ENCODE measurements around the gene WDR70. TPM values are rescaled to one million over a fixed set of nuclear protein-coding genes. Genes with fewer than 3 reads are reported as not detected.
A peak's percentile ranks its signal among the peaks of the same experiment; 100 is the strongest.

The WDR70 gene
- total RNA-seq, 6 experiments from 2014 or later: 24.0 to 29.7 (median 26.0) TPM

GRCh38 chr5:37751227-37751626 lies 372.1 kb downstream of the WDR70 start:
- H3K27ac Mint-ChIP-seq: peak overlapping the region; percentile 17; the same call in 1 of the 2 replicates
- no peak for TF ChIP-seq CTCF (IDR thresholded peaks at IDR 0.05)
- peak; percentile 31 for DNase-seq
- no peak overlapping the region for H3K4me3 Mint-ChIP-seq
- peaks cover 12% of the 10 kb centered on the region; the same call in 1 of the 2 replicates for H3K9me3 Mint-ChIP-seq
- peaks cover 32% of the 10 kb centered on the region for H3K36me3 Mint-ChIP-seq (ENCODE audit: low read depth)
- peaks cover 29% of the 10 kb centered on the region for H3K4me1 Mint-ChIP-seq (ENCODE audit: low read depth)
- peaks cover 1% of the 10 kb centered on the region; the same call in 1 of the 2 replicates for H3K27me3 Mint-ChIP-seq (ENCODE audit: insufficient read depth)

GRCh38 chr5:37754976-37755375 lies 375.9 kb downstream of the WDR70 start:
- no peak overlapping the region for H3K27ac Mint-ChIP-seq
- no peaks in the 10 kb centered on the region for H3K9me3 Mint-ChIP-seq
- no peak for TF ChIP-seq CTCF (IDR thresholded peaks at IDR 0.05)
- peaks cover 26% of the 10 kb centered on the region for H3K4me1 Mint-ChIP-seq (ENCODE audit: low read depth)
- DNase-seq: no peak
- no peaks in the 10 kb centered on the region for H3K27me3 Mint-ChIP-seq (ENCODE audit: insufficient read depth)
- no peak overlapping the region for H3K4me3 Mint-ChIP-seq
- H3K36me3 Mint-ChIP-seq (ENCODE audit: low read depth): peaks cover 22% of the 10 kb centered on the region

DNA sequence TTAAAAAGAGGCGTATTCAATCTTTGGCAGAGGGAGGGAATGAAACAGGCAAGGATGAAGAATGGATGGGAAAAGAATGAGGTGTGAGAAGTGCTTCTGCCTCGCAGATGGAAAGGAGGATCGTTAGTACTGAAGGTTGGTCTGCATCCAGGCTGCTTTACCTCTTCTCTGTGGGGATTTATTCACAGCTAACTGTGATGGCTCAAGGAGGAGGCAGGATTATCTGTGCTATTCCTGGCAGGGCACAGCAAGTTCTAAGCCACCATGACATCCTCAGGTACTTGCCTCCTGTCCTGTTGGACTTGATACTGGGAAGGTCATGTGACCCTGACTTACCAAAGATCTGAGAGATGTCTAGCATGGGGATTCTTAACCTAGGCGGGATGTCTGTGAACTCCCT lies 376.5 kb downstream of the WDR70 start:
- Mint-ChIP-seq H3K9me3 (no peaks in the 10 kb centered on the region), H3K27ac (no peak overlapping the region)

DNA sequence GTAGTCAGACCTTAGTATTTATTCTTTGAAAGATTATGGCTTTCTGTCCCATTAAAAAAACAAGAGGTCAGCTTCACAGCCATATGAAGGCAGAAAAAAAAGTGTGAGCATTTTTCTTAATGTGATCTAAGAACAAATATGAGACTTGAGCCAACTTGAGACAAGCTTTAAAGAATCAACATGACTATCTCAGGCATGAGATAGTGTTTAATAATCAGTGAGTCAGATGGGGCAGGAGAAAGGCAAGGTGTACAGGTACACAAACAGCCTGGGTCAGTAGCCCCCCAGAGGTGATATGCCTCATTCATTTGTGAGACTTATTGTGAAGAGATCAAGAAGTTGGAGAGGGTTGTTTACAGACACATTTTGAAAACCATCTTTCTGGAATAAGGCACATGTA lies 377.1 kb downstream of the WDR70 start:
- Mint-ChIP-seq H3K36me3 (ENCODE audit: low read depth) (peaks cover 22% of the 10 kb centered on the region), H3K27me3 (ENCODE audit: insufficient read depth) (no peaks in the 10 kb centered on the region), H3K4me3 (no peak overlapping the region), H3K9me3 (no peaks in the 10 kb centered on the region), H3K27ac (no peak overlapping the region), H3K4me1 (ENCODE audit: low read depth) (peaks cover 20% of the 10 kb centered on the region)
- no peak for DNase-seq
- no peak for TF ChIP-seq CTCF (IDR thresholded peaks at IDR 0.05)

More for the DNA sequence above, 376.5 kb downstream of the WDR70 start:
- H3K27me3 Mint-ChIP-seq (ENCODE audit: insufficient read depth): no peaks in the 10 kb centered on the region
- H3K4me1 Mint-ChIP-seq (ENCODE audit: low read depth): peaks cover 20% of the 10 kb centered on the region
- no peak for DNase-seq
- TF ChIP-seq CTCF (IDR thresholded peaks at IDR 0.05): no peak
- H3K4me3 Mint-ChIP-seq: no peak overlapping the region
- peaks cover 22% of the 10 kb centered on the region for H3K36me3 Mint-ChIP-seq (ENCODE audit: low read depth)

DNA sequence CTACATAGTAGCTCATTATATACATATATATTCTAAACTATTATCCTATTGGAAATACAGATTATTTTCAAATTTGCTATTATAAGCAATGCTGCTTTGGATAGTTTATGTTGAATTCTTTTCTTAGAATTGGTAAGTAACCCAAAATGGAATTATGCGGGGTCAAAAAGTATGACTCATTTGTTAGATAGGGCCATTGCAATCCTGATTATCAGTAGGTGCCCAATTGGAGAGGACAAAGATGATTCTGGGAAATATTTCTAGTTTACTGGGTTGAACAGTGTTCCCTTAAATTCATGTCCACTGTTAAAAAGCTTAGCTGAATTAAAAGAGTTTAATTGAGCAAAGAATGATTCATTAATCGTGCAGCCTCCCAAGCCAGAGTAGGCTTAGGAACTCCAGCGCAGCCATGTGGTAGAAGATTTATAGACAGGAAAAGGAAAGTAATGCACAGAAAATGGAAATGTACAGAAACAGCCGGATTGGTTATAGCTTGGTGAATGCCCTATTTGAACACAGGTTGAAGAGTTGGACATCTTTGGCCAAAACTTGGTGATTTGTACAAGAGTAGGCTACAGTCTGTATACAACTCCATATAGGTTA lies 379.0 kb downstream of the WDR70 start:
- Mint-ChIP-seq H3K27me3 (ENCODE audit: insufficient read depth) (no peaks in the 10 kb centered on the region), H3K27ac (no peak overlapping the region), H3K4me1 (ENCODE audit: low read depth) (peaks cover 13% of the 10 kb centered on the region; the same call in 1 of the 2 replicates), H3K9me3 (no peaks in the 10 kb centered on the region), H3K36me3 (ENCODE audit: low read depth) (peaks cover 22% of the 10 kb centered on the region), H3K4me3 (no peak overlapping the region)
- TF ChIP-seq CTCF (IDR thresholded peaks at IDR 0.05): peak; percentile 54
- no peak for DNase-seq
